Lung (tissue), 12 donors: ENCODE results near the gene CANT1. TPM values are rescaled to one million over a fixed set of nuclear protein-coding genes. Genes with fewer than 3 reads are reported as not detected.

ENCODE experiments used
- ATAC-seq: fragments of 200-7000 bp; cut with Tn5 transposase; one replicate; pipeline ENCODE4 v1.9.1; 2020; ENCODE audit warnings: moderate number of reproducible peaks; ENCODE audit not compliant: insufficient read depth, low FRiP score
- DNase-seq, 3 donors: peaks; one replicate each; pipeline ENCODE4 v3.0.0-alpha.2; 2013 to 2017
- H3K27ac ChIP-seq, 2 donors: one replicate each; pipeline ENCODE4 v1.5.1; 2013; ENCODE audit warnings: mild to moderate bottlenecking in 2 of 2, moderate library complexity in 2 of 2, control low read depth in 1 of 2, inconsistent platforms in 1 of 2, low read depth in 1 of 2, low read length in 1 of 2
- H3K27me3 ChIP-seq, 3 donors: one replicate each; pipeline ENCODE4 v1.5.1; 2013; ENCODE audit warnings: low read length in 2 of 3; ENCODE audit not compliant: control insufficient read depth in 3 of 3, insufficient read depth in 3 of 3
- H3K36me3 ChIP-seq, 4 donors: one replicate each; pipeline ENCODE4 v1.5.1; 2013; ENCODE audit warnings: low read length in 4 of 4, mild to moderate bottlenecking in 1 of 4, moderate library complexity in 1 of 4; ENCODE audit not compliant: control insufficient read depth in 4 of 4, insufficient read depth in 4 of 4
- H3K4me1 ChIP-seq, 5 donors: one replicate each; pipeline ENCODE4 v1.5.1; 2013; ENCODE audit warnings: low read length in 5 of 5, mild to moderate bottlenecking in 2 of 5, moderate library complexity in 1 of 5; ENCODE audit not compliant: control insufficient read depth in 5 of 5, insufficient read depth in 5 of 5
- H3K4me3 ChIP-seq: one replicate; pipeline ENCODE4 v1.5.1; 2013; ENCODE audit warnings: mild to moderate bottlenecking, control low read depth, moderate library complexity
- H3K9ac ChIP-seq, 2 donors: one replicate each; pipeline ENCODE4 v1.5.1; 2013; ENCODE audit warnings: low read length in 2 of 2, control low read depth in 1 of 2; ENCODE audit not compliant: insufficient read depth in 1 of 2
- H3K9me3 ChIP-seq, 4 donors: one replicate each; pipeline ENCODE4 v1.5.1; 2013; ENCODE audit warnings: low read length in 3 of 4, mild to moderate bottlenecking in 1 of 4, moderate library complexity in 1 of 4; ENCODE audit not compliant: control insufficient read depth in 4 of 4, insufficient read depth in 3 of 4
- WGBS, 2 donors: extraction: QIAGEN DNeasy Blood & Tissue Kit; methylation state at CpG; one replicate each; pipeline ENCODE4 v1.1.7; 2013; 5-methylcytosine and 5-hydroxymethylcytosine counted together
- polyA plus RNA-seq, 2 donors: library from polyadenylated mRNA; stranded (reverse); fragments of 200-250 nt; gene quantifications; one replicate each; pipeline ENCODE4 v1.2.1, GENCODE V29; 2013
- total RNA-seq, 2 donors: library from RNA; depleted of rRNA in 1 of 2; stranded (reverse); fragments of >200 nt in 1 of 2; gene quantifications; one replicate each; pipeline ENCODE4 v1.2.1, GENCODE V29; 2014 to 2021
- TF ChIP-seq, protein P1 (sequence below): IDR thresholded peaks from 2 replicates; pipeline ENCODE4 v1.5.1; 2012; ENCODE audit warnings: mild to moderate bottlenecking; ENCODE audit errors: control extremely low read depth, extremely low read depth
- donor health status: control.
- donor health status: control.
- donor health status: Bipolar disorder and iron deficiency.
- donor health status: healthy.
- donor health status: DM: yes; HTN: yes; CAD: no.

The CANT1 gene
- total and polyA plus RNA-seq, 4 donors: 8.5 to 75.8 (median 48.7) TPM

DNA sequence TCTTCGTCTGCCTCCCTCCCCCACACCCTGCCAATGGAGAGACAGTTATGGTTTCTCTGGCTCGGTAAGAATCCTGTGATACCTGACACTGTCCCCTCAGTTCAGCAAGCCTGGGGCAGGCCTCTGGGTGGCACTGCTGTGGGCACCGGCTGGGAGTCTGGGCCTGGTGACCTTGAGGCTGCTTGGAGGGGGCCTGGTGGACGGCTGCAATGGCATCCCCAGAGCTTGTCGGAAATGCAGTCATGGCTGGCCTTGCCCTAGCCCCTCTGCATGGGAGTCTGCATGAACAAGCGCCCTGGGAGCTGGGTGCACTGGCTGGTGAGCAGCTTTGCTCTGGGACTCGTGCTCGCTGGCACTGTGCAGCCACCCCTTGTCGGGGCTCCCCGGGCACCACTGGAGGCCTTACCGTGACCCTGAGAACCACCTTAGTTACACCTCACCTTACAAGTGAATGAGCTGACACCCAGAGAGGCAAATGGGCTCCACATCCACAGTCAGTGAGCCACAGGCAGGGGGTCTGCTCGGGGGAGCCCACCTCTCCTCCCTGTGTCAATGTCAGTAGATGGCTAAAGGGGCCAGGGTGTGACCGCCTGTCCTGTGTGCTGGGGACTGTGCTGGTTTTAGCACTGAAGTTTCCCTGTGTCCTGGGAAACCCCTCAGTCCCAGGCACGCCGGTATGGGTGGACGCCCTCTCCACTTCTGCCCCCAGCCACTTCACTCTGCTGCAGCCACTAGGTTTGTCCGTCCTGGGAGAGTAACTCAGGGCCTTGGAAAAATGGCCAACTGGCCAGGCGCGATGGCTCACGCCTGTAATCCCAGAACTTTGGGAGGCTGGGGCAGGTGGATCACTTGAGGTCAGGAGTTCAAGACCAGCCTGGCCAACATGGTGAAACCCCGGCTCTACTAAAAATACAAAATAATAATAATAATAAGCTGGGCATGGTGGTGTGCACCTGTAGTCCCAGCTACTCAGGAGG lies 31.3 kb downstream of the CANT1 start:
- ATAC-seq (no peak), DNase-seq (no peak)
- Histone ChIP-seq H3K4me1 (peaks cover 9 to 53% (median 24%) of the 10 kb centered on the region in 5 donors), H3K9me3 (no peaks in the 10 kb centered on the region), H3K4me3 (no peak overlapping the region), H3K9ac (no peak overlapping the region), H3K27me3 (no peaks in the 10 kb centered on the region), H3K27ac (peak overlapping the region; percentile 38 to 78), H3K36me3 (peaks cover 0 to 5% (median 0%) of the 10 kb centered on the region in 4 donors)
- WGBS, 2 donors: 76 to 82% methylated on average over 21 of the region's 21 CpGs
- TF ChIP-seq, protein P1, sequence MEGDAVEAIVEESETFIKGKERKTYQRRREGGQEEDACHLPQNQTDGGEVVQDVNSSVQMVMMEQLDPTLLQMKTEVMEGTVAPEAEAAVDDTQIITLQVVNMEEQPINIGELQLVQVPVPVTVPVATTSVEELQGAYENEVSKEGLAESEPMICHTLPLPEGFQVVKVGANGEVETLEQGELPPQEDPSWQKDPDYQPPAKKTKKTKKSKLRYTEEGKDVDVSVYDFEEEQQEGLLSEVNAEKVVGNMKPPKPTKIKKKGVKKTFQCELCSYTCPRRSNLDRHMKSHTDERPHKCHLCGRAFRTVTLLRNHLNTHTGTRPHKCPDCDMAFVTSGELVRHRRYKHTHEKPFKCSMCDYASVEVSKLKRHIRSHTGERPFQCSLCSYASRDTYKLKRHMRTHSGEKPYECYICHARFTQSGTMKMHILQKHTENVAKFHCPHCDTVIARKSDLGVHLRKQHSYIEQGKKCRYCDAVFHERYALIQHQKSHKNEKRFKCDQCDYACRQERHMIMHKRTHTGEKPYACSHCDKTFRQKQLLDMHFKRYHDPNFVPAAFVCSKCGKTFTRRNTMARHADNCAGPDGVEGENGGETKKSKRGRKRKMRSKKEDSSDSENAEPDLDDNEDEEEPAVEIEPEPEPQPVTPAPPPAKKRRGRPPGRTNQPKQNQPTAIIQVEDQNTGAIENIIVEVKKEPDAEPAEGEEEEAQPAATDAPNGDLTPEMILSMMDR: no peak

DNA sequence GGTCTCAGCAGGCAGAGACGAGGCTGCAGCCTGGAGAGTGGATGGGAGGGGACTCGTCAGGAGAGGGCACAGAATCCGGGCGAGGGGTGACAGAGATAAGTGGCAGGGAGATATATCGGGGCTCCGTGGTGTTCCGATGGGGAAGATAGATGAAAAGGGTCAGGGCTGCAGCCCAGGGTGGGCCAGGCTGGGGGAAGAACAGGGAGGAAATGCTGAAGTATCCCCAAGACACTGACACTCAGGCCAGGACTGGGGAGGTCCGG lies 32.0 kb downstream of the CANT1 start:
- Histone ChIP-seq H3K4me3 (no peak overlapping the region), H3K4me1 (peaks cover 9 to 53% (median 24%) of the 10 kb centered on the region in 5 donors)

DNA sequence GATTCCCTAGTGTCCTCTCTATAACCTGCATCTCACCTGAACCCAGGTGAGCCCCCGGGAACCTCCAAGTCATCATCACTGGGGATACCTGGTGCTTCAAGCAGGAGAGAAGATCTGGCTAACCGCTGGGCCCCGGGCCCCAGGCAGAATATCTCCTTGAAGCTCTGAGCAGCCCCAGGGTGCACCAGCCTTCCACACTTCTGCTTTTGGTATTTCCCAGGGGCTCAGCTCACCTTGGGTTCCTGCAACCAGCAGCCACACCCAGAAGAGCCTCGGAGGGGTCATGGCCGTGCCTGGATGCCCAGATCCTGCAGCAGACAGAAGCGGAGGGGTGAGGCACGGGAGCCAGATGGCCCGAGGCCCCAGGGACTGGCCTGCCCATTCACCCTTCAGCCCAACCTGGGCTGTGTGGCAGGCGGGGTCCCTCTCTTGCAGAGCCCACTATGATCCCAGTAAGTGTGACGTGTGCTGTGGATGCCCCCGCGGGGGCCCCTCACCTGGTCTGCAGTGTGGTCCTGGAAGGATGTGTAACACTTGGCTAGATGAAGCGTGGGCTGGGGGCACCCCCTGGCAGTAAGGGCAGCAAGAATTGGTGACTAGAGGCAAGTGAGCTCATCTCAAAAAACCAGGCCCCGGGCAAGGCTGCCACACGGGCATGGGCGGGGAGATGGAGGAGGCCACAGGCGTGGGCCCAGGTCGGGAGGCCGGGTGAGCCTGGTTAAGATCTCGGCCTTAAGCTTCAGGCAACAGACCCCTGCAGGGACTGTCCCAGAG lies 32.5 kb downstream of the CANT1 start:
- WGBS, 2 donors: 86 to 92% methylated on average over 20 of the region's 20 CpGs
- Histone ChIP-seq H3K27me3 (no peaks in the 10 kb centered on the region), H3K9me3 (no peaks in the 10 kb centered on the region), H3K4me3 (no peak overlapping the region), H3K36me3 (peaks cover 0 to 7% (median 1%) of the 10 kb centered on the region in 4 donors), H3K4me1 (peaks cover 9 to 53% (median 24%) of the 10 kb centered on the region in 5 donors), H3K27ac (peak overlapping the region; percentile 16 to 78), H3K9ac (no peak overlapping the region)
- ATAC-seq: no peak
- TF ChIP-seq, protein P1: no peak
- DNase-seq: no peak

More for the DNA sequence above, 32.0 kb downstream of the CANT1 start:
- TF ChIP-seq, protein P1: no peak
- H3K9me3 ChIP-seq: no peaks in the 10 kb centered on the region
- no peak for ATAC-seq
- DNase-seq: no peak
- peak overlapping the region; percentile 14 to 78 for H3K27ac ChIP-seq
- peaks cover 0 to 6% (median under 1%) of the 10 kb centered on the region in 4 donors for H3K36me3 ChIP-seq
- WGBS, 2 donors: 77 to 91% methylated on average over 8 of the region's 8 CpGs
- H3K9ac ChIP-seq: no peak overlapping the region
- no peaks in the 10 kb centered on the region for H3K27me3 ChIP-seq
